NCI-H1694 (cell line): ENCODE data around the gene NCAPG2.
"Not testable (repeated sequence)": the region's sequence is repeated elsewhere in the genome, so short reads cannot be mapped to it uniquely, and the experiment has no call there.

Source experiments
- DNase-seq: peaks from one replicate; lab custom pipeline; 2025; lab: John Stamatoyannopoulos, UW

The NCAPG2 gene

DNA sequence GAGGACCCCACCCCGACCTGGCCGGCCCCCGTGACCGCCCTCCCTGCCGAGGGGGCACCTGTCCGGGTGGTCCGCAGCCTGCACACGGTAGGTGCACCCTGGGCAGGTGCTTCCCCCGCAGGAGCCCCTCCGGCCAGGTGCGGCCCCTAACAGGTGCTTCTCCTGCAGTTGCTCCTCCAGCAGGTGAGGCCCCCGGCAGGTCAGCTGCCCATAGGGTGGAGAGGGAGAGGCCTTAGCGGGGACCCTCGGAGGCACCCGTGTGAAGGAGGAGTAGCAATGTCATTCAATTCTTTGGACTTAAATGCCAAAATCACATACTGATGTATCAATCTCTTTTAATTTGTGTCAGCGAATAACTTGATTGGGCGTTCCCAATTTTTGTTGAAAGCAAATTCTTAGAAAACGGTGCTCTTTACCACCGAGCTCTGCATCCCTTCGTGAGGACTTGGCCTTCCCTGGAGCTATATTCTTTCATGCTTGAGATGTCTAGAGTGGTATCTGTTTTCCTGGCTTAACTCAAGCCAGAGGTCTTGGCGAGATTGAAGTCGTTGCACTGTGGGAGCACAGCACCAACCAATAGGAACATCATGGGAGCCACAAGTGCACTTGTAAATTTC, 738 bp upstream of the NCAPG2 start:
- no peak for DNase-seq

DNA sequence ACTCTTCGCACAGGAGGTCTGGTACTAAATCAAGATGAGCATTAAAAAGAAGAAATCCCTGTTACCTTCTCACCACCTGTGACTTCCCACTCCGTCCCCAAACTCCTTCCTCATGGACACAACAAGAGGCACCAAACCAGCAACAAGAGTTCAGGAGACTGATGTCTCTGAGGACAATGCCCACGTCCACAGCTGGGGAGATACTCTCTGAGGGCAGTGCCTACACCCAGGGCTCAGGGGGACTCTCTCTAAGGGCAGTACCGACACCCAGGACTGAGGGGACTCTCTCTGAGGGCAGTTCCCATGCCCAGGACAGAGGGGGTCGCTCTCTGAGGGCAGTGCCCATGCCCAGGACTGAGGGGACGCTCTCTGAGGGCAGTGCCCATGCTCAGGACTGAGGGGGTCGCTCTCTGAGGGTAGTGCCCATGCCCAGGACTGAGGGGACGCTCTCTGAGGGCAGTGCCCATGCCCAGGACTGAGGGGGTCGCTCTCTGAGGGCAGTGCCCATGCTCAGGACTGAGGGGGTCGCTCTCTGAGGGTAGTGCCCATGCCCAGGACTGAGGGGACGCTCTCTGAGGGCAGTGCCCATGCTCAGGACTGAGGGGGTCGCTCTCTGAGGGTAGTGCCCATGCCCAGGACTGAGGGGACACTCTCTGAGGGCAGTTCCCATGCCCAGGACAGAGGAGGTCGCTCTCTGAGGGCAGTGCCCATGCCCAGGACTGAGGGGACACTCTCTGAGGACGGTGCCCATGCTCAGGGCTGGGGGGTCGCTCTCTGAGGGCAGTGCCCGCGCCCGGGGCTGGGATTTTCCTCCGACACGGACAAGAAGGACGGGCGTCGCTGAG, 703 bp downstream of the NCAPG2 start:
- DNase-seq: not testable (repeated sequence)

DNA sequence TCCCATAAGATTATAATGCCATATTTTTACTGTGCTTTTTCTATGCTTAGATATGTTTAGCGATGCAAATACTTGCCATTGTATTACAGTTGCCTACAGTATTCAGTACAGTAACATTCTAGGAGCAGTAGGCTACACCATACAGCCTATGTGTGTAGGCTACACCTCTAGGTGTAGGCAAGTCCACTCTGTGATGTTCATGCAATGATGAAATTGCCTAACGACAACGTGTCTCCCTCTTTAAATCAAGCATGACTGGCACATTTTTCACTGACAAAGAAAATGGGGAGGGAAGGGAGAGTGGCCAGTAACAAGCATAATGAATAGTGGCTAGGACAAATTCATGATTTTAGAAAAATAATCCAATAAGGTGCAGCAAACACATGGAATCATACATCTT, 1.7 kb downstream of the NCAPG2 start:
- no peak for DNase-seq

DNA sequence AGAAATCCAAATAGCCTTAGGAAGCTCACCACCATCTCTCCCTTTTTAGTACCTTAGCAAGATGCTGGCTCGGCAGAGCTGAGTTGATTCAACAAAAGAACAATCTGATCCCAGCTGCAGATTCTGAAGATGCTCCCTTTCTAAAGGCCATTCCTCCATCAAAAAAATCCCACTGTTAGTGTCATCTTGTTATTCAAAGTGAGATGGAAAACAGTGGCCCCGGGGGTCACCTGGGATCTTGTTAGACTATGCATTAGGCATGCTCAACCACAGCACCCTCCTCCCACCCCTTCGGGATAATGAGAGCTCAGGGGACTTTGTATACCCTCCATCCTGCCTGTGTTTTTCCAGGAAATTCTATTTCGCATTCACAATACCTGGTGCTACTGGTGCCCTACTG, 2.4 kb downstream of the NCAPG2 start:
- no peak for DNase-seq

DNA sequence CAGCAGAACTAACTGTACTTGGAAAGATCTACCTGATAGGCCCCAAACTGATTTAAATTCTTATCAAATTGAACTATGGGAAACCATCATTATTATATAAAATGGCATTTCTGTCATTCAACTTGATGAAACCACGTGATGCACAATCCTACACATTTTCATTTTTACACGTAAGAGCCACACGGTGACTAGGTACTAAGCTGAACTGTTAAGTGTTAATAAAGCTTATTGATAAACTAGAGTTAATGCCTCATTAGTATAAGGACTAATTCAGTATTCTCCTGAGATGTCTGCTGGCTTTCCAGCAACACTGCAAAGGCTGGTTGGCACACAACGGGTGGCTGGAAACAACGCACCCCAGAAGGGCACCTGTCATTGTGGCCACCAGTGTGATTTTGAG, 4.6 kb downstream of the NCAPG2 start:
- no peak for DNase-seq

DNA sequence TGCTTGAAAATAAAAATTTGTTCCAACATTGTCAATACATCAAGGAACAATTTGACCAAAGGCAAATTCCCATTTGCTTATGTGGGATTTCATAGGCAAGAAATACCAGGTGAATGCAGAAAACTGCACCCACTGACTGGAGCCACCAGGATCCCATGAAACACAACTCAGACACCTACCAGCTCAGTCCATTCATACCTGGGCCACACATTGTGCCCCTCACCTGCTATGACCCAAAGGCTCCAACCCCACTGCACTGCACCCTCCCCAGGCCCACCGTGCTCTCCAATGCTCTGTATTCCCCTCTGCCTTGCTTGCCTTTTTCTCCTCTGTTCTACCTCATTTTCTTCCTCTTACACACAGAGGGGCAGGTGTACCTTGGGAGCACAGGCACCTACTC, 5.3 kb downstream of the NCAPG2 start:
- DNase-seq: no peak

DNA sequence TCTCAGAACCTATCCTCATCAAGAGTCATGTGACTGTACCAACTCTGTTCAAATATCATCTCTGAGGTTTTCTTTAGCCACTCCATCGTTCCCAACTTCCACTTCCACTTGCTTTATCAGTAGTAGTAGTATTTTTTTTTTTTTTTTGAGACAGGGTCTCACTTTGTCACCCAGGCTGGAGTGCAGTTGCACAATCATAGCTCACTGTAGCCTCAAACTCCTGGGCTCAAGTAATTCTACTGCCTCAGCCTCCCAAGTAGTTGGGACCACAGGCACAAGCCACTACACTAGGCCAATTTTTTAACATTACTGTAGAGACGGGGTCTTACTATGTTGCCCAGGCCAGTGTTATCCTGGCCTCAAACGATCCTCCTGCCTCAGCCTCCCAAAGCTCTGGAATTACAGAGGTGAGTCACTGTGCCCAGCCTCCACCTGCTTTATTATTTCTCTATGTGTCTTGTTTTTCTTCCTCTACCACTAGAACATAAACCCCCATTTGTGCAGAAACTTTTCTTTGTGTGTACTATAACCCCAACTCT, 5.9 kb downstream of the NCAPG2 start:
- DNase-seq: no peak

DNA sequence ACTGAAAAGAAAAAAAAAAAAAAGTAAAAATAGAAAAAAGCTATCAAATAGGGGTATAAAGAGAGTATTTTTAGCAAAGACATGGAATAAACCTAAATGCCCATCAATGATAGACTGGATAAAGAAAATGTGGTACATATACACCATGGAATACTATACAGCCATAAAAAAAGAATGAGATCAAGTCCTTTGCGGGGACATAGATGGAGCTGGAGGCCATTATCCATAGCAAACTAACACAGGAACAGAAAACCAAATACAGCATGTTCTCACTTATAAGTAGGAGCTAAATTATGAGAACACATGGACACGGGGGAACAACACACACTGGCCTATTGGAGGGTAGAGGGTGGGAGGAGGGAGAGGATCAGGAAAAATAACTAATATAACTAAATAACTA, 7.0 kb downstream of the NCAPG2 start:
- not testable (repeated sequence) for DNase-seq

DNA sequence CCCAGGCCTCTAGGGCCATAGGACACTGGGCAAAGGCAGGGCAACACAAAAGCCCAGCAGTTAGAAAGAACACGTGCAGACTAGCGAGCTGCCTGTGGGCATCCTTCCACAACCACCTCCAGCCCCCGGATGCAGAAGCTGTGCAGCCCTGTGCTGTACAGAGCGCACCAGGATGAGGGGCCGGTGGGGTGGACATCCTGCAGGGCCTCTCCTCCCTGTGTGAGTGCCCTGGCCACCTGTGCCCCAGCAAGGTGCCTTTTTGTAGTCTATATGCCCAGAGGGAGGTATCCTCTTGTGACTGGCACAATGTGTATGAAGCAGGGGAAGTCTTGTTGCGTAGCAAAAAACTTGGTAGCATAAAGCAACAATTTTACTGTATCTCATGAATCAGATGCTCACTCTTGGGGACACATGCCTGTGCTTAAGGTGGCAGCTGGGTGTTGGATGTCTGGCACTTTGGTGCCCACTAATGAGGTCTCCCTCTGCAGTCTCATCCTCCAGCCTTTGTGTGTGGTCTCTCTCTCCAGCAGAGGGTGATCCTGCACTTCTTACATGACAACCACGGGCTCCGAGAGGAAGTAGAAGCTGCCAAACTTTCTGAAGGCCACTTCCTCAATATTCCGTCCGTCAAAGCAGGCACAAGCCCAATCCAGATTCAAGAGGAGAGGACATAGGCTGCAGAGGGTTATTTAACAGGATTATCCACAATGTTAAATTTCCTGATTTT, 8.7 kb downstream of the NCAPG2 start:
- DNase-seq: peak; percentile 16

DNA sequence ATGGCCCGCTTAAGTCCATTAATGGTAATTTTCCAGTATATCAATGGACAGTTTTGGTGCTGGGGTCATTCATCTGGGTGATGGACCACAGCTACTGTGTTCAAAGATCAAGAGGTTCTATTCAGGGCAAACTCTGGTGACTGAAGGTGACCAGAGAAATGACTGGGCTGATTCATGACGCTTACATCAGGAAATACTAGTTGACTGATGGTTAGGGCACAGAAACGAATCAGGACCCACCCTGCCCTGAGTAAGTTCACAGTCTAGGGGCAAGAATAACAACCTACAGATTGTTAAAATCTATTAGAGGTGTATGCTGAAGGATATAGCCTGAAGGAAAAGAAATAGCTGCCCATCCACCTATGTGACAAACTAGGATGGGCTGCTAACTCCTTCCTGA, 9.5 kb downstream of the NCAPG2 start:
- no peak for DNase-seq

DNA sequence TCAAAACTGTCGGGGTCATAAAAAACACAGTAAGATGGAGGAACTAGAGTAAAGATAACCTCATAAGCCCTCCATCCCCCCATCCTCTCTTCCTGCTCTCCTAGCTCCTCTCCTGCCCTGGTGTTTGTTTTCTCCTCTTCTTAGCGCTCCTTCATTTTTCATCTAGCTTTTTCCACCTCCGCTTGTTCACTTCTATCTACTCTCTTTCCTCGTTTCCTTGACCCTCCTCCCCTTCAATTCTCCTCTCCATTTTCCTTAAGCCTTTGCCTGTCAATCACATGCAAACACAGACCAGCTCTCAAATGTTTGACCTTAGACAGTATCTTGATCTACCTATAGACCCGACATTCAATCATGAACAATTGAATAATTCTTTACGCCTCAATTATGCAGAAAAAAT, 10.0 kb downstream of the NCAPG2 start:
- no peak for DNase-seq

DNA sequence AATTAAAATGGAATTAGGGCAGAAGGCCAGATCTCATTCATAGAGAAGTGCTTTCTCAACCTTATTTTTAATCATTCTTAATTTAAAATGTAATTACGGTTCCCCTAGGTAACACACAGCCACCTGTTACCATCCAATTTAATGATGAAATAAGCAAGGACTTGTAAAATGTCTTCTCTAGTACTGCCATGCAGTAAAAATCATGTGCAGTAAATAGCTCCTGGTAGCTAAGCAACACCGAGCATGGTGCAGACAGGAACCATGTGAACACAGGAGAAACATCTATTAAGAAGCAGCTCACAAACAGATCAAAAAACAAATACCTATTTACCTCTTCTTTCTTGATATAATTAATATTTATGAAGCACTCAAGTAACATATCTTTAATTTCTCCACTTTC, 15.1 kb downstream of the NCAPG2 start:
- DNase-seq: no peak

DNA sequence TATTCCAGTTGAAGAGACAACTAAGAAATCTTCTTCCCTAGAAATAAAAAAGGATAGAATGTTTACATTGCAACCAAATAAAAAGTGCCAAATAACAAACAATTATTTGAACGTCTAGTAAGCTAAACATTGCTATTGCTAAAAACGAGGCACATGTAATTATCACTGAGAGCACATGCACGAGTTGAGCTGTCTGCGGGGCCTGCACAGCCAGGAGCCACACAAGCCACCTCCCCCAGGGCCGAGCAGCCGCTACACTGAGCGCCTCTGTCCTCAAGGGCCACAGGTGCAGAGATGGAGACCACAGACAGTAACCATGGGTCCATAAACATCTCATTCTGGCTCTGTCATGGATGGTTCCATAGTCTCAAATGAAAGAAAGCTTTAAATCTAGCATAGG, 17.2 kb downstream of the NCAPG2 start:
- DNase-seq: no peak

DNA sequence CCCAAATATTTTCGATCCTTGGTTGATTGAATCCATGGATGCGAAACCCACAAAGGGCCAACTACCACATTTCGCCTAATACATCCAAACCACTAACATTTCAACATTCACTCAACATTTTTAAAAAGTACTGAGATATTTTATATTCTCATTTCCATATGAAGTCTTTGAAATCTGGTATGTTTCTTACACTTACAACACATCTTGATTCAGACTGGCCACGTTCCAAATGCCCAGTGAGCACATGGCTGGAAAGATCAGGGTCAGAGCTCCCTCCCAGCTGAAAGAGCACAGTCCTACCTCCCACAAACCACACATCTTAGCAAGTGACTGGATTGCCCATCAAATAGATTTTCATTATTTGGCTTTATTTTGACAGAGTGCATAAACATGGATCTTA, 18.9 kb downstream of the NCAPG2 start:
- DNase-seq: no peak

DNA sequence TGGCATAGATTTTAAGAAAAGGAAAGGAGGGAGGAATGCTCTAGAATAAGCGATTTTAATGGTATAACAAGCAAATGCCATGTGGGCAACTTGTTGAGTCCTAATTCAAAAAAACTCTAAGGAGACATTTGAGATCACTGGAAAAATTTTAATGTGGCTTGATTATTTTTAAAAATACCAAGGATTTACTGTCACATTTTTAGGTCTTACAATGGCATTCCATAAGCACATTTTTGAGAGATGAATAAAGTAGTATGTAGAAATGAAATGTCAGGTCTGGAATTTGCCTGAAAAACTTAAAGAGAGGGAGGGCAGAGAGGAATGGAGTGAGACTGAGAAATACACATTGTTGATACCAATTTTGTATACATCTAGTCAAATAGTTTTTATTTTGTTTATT, 20.3 kb downstream of the NCAPG2 start:
- DNase-seq: no peak

DNA sequence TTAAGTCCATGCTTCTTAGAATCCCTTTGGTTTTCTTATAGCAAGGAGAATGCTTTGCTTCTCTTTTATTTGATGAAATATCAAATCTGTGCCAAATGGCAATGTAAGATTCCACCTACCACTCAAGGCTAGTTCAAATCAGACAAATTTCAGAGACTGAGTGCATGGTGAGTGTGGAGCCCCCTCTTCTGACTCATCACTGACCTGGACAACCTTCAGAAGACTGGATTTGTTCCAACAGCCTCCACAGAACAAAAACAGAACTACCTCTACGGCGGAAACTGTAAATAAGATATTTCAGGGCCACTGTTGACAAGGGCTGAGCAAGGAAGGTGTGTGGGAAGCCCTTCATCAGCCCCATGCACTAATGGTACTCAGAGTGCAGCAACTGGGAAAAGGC, 21.1 kb downstream of the NCAPG2 start:
- no peak for DNase-seq

DNA sequence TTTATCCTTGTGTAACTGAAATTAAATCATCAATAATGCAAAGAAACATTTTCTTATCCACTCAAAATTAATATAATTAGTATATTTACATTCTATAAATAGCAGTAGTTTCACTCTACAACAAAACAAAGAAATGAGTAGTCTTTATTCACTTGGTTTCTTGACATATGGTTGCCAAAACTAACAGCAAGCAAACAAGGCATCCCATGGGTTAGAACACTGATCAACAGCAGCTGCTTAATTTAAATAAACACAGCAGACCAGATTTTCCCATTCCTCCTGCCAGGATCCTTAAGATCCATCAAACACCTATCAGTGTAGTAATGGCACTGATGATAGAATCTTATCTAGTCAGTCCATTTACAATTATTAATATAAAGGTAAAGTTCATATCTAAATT, 22.1 kb downstream of the NCAPG2 start:
- peak; percentile 37 for DNase-seq

DNA sequence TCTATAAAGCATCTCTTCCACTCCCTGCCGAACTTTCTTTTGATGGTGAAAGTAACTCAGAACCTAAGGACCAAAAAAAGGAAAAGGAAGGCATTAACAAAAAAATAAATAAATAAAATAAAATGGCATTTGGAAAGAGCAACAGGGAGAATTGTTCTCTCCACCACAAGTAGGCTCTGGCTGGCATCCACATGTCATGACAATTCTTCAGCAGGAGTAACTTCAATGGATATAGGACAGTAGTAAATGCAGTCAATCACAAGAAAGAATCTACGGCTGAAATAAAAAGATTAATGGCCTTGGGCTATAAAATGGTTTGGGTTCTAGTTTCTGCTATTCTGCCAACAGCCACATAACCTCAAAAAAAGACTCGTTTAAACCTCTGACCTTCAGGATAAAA, 23.9 kb downstream of the NCAPG2 start:
- no peak for DNase-seq

DNA sequence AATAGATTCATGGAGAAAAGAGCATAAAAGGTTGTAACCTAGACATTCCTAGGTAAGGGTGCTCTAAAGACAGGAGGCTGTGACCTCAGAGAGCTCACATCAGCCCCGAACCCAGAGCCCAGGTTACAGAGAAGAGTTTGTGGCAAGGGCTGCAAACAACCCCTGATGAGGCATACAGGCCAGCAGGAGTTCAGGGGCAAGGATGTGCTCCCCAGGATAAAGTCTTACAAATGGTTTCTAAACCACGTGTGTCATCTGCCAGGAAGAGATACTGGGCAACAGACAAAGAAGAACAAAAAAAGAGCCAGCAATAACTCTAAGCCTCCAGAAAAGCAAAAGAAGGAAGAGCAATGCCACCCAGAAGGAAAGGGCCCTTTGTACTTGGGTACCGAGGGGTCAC, 27.7 kb downstream of the NCAPG2 start:
- no peak for DNase-seq

DNA sequence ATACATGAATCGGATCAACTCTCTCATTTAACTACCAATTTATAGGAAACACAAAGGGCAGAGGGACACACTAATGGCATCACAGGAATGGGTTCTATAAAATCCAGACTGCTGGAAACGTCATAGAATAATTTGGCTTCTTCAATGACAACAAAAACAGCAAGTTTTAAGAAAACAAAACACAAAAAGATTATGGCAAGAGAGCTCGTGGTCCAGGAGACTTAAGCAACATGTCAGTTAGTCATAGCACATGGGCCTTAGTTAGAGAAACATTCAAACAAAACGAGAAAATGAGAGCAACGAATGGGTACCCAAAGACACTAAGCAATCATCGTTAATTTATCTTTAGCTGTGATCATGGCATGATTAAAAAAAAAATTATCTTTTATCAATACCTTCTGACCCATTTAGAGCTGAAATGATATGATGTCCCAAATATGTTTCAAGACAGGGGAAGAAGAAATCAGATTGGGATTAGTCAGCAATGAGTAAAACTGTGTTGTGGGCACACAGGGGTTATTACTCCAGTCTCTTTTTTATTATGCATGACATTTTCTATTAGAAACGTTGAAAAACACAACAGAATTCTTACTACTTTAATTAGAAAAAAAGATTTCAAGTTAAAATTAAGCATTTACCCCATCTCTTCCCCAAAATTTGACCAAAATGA, 28.3 kb downstream of the NCAPG2 start:
- DNase-seq: no peak

DNA sequence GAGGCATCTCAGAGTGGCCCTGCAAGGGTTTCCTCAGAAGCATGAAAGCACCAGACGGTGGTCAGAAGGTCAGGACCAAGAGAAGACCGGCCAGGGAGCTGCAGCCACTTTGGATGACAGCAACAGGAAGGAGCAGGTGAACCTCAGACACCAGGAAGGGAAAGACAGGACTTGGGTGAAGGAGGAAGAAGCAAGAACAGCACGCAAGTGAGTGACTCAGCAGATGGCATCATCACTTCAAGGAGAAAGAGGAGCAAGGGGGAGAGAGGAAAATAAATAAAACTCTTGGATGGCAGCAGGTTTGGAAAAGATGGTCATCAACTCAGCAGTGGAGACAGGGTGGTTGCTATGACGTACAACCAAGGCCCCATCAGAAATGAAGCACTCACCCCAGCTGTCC, 31.6 kb downstream of the NCAPG2 start:
- no peak for DNase-seq

DNA sequence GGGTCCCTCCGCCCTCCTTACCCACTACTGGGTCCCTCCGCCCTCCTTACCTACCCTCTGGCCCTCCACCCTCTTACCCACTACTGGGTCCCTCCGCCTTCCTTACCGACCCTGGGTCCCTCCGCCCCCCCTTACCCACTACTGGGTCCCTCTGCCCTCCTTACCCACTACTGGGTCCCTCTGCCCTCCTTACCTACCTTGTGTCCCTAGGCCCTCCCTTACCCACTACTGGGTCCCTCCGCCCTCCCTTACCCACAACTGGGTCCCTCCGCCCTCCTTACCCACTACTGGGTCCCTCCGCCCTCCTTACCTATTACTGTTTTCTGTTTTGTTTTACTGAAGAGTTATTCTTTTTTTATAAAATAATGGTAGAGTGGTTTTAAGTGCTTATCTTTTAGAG, 36.5 kb downstream of the NCAPG2 start:
- not testable (repeated sequence) for DNase-seq
